Mesodermal cell (in vitro differentiated cells): Measurements from ENCODE around the gene ALOX12.
A peak's percentile ranks its signal among the peaks of the same experiment; 100 is the strongest.

Experiments used
- H3K27ac ChIP-seq: 2 replicates; pipeline ENCODE4 v1.7.0; 2013; ENCODE audit warnings: mild to moderate bottlenecking, low read depth, low read length, moderate library complexity; ENCODE audit not compliant: severe bottlenecking
- H3K36me3 ChIP-seq: 2 replicates; pipeline ENCODE4 v1.7.1; 2013; ENCODE audit warnings: mild to moderate bottlenecking, low read length, moderate library complexity; ENCODE audit not compliant: control insufficient read depth, insufficient read depth
- H3K4me1 ChIP-seq: one replicate; pipeline ENCODE4 v1.7.1; 2013; ENCODE audit warnings: mild to moderate bottlenecking, low read length; ENCODE audit not compliant: insufficient read depth, control insufficient read depth, poor library complexity, severe bottlenecking
- H3K4me3 ChIP-seq: 2 replicates; pipeline ENCODE4 v1.7.0; 2013; ENCODE audit warnings: low read length, control low read depth, mild to moderate bottlenecking; ENCODE audit not compliant: insufficient read depth, poor library complexity, severe bottlenecking; ENCODE audit errors: extremely low read depth
- H3K9me3 ChIP-seq: 2 replicates; pipeline ENCODE4 v1.7.1; 2013; ENCODE audit warnings: mild to moderate bottlenecking, low read length, moderate library complexity; ENCODE audit not compliant: control insufficient read depth
- WGBS, 2 experiments: methylation state at CpG; one replicate each; pipeline ENCODE4 v1.1.5; 2013; ENCODE audit warnings: missing lambda C conversion rate in 2 of 2; ENCODE audit not compliant: insufficient coverage in 2 of 2; 5-methylcytosine and 5-hydroxymethylcytosine counted together

ALOX12 gene

DNA sequence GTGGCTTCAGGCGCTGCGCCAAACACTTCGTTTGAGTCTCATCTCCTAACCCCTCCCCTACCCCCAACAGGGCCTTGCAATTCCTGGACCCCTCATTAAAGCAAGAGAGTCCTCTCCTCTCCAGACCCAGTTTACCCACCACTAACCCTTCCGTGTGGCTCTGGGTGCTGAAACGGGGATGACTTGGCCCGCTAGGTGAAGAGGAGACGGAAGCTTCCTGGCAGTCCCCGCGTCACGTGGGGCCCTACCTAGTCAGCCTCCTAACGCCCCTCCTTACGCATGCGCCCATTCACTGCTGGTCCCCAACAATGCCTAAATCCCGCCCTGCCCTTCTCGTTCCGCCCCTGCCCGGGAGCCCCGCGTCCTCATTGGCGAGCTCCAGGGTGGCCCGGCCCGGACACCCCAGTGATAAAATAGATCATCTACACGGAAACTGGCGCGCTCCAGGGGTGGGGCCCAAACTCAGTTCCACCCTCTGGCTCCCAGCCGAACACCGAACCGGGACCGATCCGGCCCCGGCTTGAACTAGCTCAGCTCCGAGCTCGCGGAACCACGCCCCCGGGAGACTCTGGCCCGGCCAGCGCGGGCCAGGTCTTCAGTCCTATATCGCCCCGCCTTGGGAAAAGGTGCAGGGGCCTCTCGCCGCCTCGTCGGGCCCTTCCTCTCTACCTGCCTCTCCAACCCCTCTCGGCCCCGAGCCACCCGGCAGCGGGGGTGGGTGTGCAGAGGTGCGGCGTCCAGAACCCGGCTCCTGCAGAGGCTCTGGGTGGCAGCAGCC, 39.9 kb downstream of the ALOX12 start, which contains the start of gene SLC16A13:
Gene SLC16A13, plus strand, starts transcription at position 425 of the 778 bp plus-strand sequence. CDS start 368 bp downstream, outside the sequence.
- Histone ChIP-seq H3K4me1 (peaks cover 4% of the 10 kb centered on the region), H3K4me3 (peak within 1 kb of the TSS; percentile 77), H3K36me3 (no peaks in the 10 kb centered on the region), H3K9me3 (no peaks in the 10 kb centered on the region), H3K27ac (peak within 1 kb of the TSS; percentile 68)
- WGBS, 2 experiments: 2 to 3% methylated on average over 28 to 49 of the region's 52 CpGs

DNA sequence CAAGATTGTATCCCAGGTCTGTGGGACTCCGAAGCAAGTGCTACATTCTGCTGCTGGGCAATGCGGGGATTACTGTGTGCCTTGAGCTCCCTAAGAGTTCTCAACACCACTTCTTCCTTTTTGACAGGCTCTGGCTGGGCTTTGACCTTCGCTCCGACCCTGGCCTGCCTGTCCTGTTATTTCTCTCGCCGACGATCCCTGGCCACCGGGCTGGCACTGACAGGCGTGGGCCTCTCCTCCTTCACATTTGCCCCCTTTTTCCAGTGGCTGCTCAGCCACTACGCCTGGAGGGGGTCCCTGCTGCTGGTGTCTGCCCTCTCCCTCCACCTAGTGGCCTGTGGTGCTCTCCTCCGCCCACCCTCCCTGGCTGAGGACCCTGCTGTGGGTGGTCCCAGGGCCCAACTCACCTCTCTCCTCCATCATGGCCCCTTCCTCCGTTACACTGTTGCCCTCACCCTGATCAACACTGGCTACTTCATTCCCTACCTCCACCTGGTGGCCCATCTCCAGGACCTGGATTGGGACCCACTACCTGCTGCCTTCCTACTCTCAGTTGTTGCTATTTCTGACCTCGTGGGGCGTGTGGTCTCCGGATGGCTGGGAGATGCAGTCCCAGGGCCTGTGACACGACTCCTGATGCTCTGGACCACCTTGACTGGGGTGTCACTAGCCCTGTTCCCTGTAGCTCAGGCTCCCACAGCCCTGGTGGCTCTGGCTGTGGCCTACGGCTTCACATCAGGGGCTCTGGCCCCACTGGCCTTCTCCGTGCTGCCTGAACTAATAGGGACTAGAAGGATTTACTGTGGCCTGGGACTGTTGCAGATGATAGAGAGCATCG, 42.4 kb downstream of the ALOX12 start:
- Histone ChIP-seq H3K36me3 (no peaks in the 10 kb centered on the region), H3K27ac (no peak overlapping the region), H3K4me3 (no peak overlapping the region), H3K9me3 (no peaks in the 10 kb centered on the region), H3K4me1 (peaks cover 13% of the 10 kb centered on the region)
- WGBS, 2 experiments: 90 to 91% methylated on average over 18 of the region's 19 CpGs

DNA sequence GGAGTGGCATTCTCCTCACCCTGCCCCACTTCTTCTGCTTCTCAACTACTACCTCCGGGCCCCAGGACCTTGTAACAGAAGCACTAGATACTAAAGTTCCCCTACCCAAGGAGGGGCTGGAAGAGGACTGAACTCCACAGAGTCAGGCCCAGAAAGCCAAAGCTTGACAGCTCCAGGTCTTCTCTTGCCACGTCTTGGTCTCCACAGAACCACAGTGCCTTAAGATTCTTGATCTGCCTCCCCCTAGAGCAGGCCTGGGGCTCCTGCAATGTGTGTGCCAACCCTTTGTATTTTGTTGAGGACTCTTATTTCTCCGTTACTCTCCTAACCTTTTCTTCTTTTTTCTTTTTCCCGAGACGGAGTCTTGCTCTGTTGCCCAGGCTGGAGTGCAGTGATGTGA, 44.0 kb downstream of the ALOX12 start:
- WGBS, 2 experiments: 79 to 93% methylated on average over 2 to 5 of the region's 5 CpGs
- H3K9me3 ChIP-seq: no peaks in the 10 kb centered on the region
- no peak overlapping the region for H3K4me3 ChIP-seq
- peaks cover 13% of the 10 kb centered on the region for H3K4me1 ChIP-seq
- H3K27ac ChIP-seq: no peak overlapping the region
- H3K36me3 ChIP-seq: no peaks in the 10 kb centered on the region

DNA sequence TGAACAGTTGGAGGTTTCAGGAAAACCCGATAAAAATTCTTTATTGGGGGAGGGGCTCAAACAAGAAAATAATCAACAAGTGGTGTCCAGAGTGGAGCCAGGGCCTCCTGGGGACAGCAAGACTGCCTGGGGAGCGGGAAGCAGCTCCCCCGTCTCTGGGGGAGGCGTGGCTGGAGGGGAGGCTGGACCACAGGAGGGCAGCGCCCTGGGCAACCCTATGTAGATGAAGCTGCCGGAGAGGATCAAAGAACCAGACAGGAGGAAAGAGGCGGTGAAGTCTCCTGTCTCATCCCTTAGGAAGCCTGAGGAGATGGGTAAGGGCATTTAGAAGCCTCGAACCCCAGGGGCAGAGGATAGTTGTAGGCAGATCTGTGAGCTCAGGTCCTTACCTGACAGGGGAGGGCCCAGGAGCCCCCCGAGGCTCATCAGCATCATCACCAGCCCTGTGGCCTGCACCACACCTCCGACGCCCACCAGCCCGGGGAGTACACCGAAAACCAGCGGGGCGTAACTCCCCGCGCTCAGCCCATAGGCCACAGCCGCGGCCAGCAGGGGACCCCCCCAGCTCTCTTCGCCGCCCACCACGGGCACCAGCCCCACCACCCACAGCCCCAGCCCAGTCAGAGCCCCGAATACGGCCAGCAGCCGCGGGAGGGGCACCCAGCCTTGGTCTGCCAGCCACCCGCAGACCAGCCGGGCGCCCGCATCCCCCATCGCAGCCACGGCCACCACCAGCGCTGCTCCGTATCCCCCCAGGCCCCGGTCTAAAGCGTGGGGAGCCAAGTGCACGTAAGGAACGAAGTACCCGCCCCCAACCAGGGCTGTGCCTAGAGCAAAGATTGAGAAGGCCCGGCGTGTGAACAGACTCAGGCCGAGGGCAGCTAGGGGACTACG, 46.0 kb downstream of the ALOX12 start:
- H3K4me3 ChIP-seq: peak overlapping the region; percentile 11
- no peak overlapping the region for H3K27ac ChIP-seq
- peaks cover 18% of the 10 kb centered on the region for H3K4me1 ChIP-seq
- 11 to 14% methylated on average over 28 to 34 of the region's 43 CpGs for WGBS, 2 experiments
- no peaks in the 10 kb centered on the region for H3K9me3 ChIP-seq
- no peaks in the 10 kb centered on the region for H3K36me3 ChIP-seq

DNA sequence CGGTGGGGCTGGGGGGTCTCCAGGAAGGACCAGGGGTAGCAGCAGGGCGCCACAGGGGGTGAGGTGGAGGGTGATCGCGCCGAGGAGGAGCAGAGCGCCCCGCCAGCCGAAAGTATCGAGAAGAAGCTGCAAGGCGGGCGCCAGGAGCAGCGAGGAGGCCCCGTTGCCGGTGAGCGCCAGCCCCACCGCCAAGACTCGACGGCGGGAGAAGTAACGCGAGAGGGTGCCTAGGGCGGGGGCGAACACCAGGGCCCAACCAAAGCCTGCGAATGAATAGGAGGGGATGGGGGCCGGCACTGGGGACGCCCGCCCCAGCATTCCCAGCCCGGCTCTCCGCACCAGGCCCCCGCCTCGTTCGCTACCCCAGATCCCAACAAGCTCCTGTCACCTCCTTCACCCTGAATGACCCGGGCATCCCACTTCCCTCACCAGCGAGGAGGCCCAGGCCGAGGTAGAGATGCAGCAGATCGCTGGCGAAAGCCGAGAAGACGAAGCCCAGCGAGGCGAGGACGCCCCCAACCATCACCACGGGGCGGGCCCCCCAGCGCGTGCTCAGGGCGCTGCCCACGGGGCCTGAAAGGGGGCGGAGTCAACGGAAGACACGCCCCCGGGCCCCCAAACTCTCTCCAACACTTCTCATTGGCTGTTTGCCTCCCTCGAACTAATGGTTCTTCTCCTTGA, 46.8 kb downstream of the ALOX12 start:
- H3K27ac ChIP-seq: no peak overlapping the region
- no peaks in the 10 kb centered on the region for H3K9me3 ChIP-seq
- peak overlapping the region; percentile 11 for H3K4me3 ChIP-seq
- peaks cover 18% of the 10 kb centered on the region for H3K4me1 ChIP-seq
- H3K36me3 ChIP-seq: no peaks in the 10 kb centered on the region
- 10 to 11% methylated on average over 36 to 45 of the region's 53 CpGs for WGBS, 2 experiments

DNA sequence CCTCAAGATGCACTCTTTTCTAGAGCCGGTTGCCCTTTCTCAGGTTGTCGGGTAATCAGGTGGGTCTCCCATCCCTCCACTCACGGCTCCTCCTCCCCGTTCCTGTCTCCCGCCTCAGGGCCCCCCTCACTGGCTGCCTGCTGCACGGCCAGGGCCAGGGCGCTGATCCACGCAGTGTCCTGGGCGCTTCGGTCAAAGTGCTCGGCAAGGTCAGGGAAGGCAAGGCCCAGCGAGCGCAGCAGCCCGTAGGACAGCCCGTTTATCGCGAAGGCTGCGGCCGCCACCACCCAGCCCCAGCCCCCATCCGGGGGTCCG, 47.3 kb downstream of the ALOX12 start:
- 14 to 19% methylated on average over 7 to 14 of the region's 21 CpGs for WGBS, 2 experiments
- Histone ChIP-seq H3K36me3 (no peaks in the 10 kb centered on the region), H3K9me3 (no peaks in the 10 kb centered on the region), H3K4me1 (peaks cover 18% of the 10 kb centered on the region), H3K27ac (no peak overlapping the region), H3K4me3 (peak overlapping the region; percentile 17)

DNA sequence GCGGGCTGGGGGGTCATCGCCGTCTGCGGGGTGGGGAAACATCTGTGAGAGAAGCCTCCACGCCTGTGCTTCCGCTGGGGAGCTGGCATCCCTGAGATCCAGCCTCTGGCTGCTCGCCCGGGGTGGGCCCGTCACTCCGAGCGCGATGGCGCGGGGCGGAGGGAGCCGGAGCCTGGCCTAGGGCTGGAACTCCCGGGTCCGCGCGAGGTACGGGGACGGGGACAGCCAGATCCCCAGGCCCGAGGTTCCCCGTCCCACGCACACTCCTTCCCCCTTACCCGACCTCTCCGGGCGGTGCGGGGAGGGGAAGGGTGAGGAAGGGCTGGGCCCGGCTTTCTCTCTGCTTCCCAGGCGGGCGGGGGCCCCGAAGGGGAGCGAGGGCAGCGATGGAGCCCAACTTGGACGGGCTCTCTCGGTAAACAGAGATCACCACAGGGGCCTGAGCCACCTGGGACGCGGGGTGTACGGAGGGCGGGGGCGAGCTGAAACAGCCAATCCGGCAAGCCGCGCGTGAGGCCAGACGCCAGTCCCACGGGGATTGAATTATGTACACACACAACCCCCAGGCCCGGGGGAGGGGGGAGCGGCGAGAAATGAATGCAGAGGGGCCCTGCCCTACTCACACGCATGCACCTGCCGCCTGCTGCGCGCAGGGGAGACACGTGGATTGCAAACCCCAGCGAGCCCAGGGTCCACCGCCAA, 47.8 kb downstream of the ALOX12 start, which contains the start of gene SLC16A11:
Gene SLC16A11, minus strand, starts transcription at position 596 of the 702 bp plus-strand sequence. Its CDS starts 579 bp downstream, at position 17.
- Histone ChIP-seq H3K4me3 (peak within 1 kb of the TSS; percentile 17), H3K9me3 (no peaks in the 10 kb centered on the region), H3K4me1 (peaks cover 18% of the 10 kb centered on the region), H3K27ac (no peak within 1 kb of the TSS), H3K36me3 (no peaks in the 10 kb centered on the region)
- 4 to 8% methylated on average over 28 to 34 of the region's 58 CpGs for WGBS, 2 experiments

DNA sequence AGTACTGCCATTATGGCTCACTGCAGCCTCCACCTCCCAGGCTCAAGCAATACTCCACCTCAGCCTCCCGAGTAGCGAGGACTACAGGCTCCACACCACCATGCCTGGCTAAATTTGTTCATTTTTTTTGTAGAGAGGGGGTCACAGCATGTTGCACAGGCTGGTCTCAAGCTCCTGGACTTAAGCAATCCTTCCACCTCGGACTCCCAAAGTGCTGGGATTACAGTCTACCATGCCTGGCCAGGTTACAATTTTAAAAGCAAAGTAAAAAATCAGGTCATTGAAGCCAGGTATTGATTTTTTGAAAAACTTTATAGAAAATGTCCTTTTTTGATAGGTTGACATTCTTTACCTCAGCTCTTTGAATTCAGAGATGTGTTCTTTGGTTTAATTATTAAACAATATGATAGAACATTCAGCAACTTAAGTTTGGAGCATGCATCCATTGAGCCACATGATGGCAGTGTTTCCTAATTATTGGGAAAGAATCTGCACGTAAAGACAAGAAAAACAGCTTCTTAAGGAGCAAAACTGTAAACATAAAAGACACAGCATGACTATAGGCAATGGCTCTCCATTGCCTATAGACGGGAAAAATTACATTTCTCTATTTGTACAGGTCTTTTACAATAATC, 49.8 kb downstream of the ALOX12 start:
- Histone ChIP-seq H3K9me3 (no peaks in the 10 kb centered on the region), H3K4me1 (peaks cover 24% of the 10 kb centered on the region), H3K36me3 (no peaks in the 10 kb centered on the region), H3K4me3 (no peak overlapping the region), H3K27ac (no peak overlapping the region)
- 40 to 54% methylated on average over 3 to 4 of the region's 5 CpGs for WGBS, 2 experiments

DNA sequence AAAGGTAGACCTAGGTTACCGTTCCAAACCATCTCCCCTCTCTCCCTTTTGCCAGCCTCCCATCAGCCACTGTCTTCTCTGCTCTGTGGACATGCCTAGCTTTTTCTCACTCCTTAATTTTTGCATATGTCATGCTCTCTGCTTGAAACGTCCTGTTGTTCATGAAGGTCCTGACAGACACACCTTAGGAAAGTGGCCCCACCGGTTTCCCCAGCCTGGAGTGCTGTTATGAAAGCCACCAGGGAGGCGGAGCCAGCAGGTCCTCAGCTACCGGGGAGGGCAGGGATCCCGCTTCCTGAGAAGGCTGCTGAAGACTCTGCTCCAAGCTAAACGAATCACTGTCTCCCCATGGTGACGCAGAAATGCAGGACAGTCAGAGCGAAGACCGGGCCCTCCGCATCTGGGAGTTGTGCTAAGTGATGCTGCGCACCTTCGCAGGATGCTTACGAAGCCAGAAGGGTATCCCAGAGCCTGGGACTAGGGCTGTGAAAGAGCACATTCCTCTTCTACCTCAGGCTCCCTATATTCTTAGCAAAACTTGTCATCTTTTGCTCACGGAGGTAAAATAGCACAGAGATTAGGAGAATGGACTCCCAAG, 50.4 kb downstream of the ALOX12 start:
- 4 to 8% methylated on average over 12 to 14 of the region's 15 CpGs for whole genome bisulfite sequencing, 2 experiments
- peaks cover 24% of the 10 kb centered on the region for H3K4me1 ChIP-seq
- H3K27ac ChIP-seq: peak overlapping the region; percentile 45
- H3K36me3 ChIP-seq: no peaks in the 10 kb centered on the region
- H3K9me3 ChIP-seq: no peaks in the 10 kb centered on the region
- peak overlapping the region; percentile 16 for H3K4me3 ChIP-seq
